ENCODE results near the gene FYB1. TPM values are rescaled to one million over a fixed set of nuclear protein-coding genes. Genes with fewer than 3 reads are reported as not detected.

The FYB1 gene
- total and polyA plus RNA-seq, 2 of the 4 experiments (the other 2 are of a cell fraction) = not detected

GRCh38 chr5:39178171-39178570 is 41.2 kb downstream of the FYB1 start:
- Histone ChIP-seq H3K27ac (ENCODE audit: insufficient read depth, low read length) (no peak overlapping the region), H2BK120ac (ENCODE audit: low read depth, low read length) (no peak overlapping the region), H3K9me3 (ENCODE audit: control insufficient read depth, insufficient read depth, low read length) (no peaks in the 10 kb centered on the region), H3K14ac (replicated peaks; ENCODE audit: low read depth, low read length) (no peak overlapping the region), H2AK9ac (replicated peaks; ENCODE audit: low read depth, low read length, poor library complexity) (no peak overlapping the region), H2BK5ac (ENCODE audit: low read depth, low read length, poor library complexity, severe bottlenecking) (no peak overlapping the region), H3K18ac (ENCODE audit: low read depth, low read length) (no peak overlapping the region), H3K36me3 (ENCODE audit: control insufficient read depth, insufficient read depth, low read length) (no peaks in the 10 kb centered on the region), H3K4me3 (ENCODE audit: insufficient read depth, low read depth, low read length) (no peak overlapping the region), H2AK5ac (ENCODE audit: low read depth, low read length) (no peak overlapping the region), H2BK20ac (ENCODE audit: low read depth, low read length) (no peak overlapping the region), H2AFZ (replicated peaks; ENCODE audit: low read length, poor library complexity) (no peak overlapping the region), H3K4me1 (ENCODE audit: control insufficient read depth, insufficient read depth, low read length) (no peaks in the 10 kb centered on the region), H4K5ac (ENCODE audit: low read depth, low read length) (no peak overlapping the region), H3K9ac (ENCODE audit: low read depth, low read length) (no peak overlapping the region), H4K8ac (ENCODE audit: low read depth in 2 of 2, low read length in 2 of 2) (no peak overlapping the region), H3K27me3 (ENCODE audit: control insufficient read depth, insufficient read depth, low read length) (no peaks in the 10 kb centered on the region; the same call in 1 of the 2 replicates), H3K9me1 (ENCODE audit: insufficient read depth, low read length) (no peaks in the 10 kb centered on the region), H3K4me2 (ENCODE audit: low read depth, low read length) (no peak overlapping the region), H4K20me1 (ENCODE audit: insufficient read depth, low read length) (no peaks in the 10 kb centered on the region), H3K23ac (ENCODE audit: low read depth, low read length) (no peak overlapping the region), H3K4ac (ENCODE audit: low read depth, low read length) (no peak overlapping the region), H3K79me1 (ENCODE audit: low read depth in 1 of 2, low read length in 2 of 2) (no peaks in the 10 kb centered on the region), H2BK15ac (ENCODE audit: low read depth, low read length) (no peak overlapping the region), H4K91ac (ENCODE audit: insufficient read depth, low read depth, low read length) (no peak overlapping the region), H3K56ac (ENCODE audit: extremely low read depth, insufficient read depth, low read length) (no peak overlapping the region)
- POLR2A ChIA-PET (ENCODE audit: unreplicated experiment) = no interaction called here
- no peak for TF ChIP-seq ELK1 (IDR thresholded peaks at IDR 0.05; ENCODE audit: borderline replicate concordance, low read depth, low read length)
- 0 out of 2 replicates have a peak, but pooled peaks have one; percentile 7 for TF ChIP-seq FOS (IDR thresholded peaks at IDR 0.05; ENCODE audit: low read depth, low read length)
- DNase-seq (peak; percentile 65), ATAC-seq (ENCODE audit: low read depth) (peak; percentile 77)
- dilution Hi-C loops (cut with HindIII; ENCODE audit: low sequenced_read_pairs, unreplicated experiment) = no loop called here
- CTCF ChIA-PET = no interaction called here
- WGBS, 2 experiments (ENCODE audit: extremely low coverage in 2 of 2, insufficient read length in 1 of 2) = no CpG with 5 or more reads among the region's 3 CpGs
- in situ Hi-C loops (cut with MboI; ENCODE audit: low sequenced_read_pairs) = no loop called here
- intact Hi-C loops (cut with micrococcal nuclease) = no loop called here
- no TSS peak for BruUV-seq (replicated peaks)
